Measurements from ENCODE around the gene KCNAB1.

KCNAB1 gene

GRCh38 chr3:156140001-156140595 lies 19.7 kb downstream of the KCNAB1 start:
- no peak for FAIRE-seq

- FAIRE-seq: no peak
Measured at GRCh38 chr3:156142702-156143101, 22.3 kb downstream of the KCNAB1 start.

- no peak for FAIRE-seq
Measured at GRCh38 chr3:156143136-156143535, 22.8 kb downstream of the KCNAB1 start.

- FAIRE-seq: no peak
Measured at GRCh38 chr3:156144060-156144459, 23.7 kb downstream of the KCNAB1 start.

GRCh38 chr3:156145866-156146265 lies 25.5 kb downstream of the KCNAB1 start:
- no peak for FAIRE-seq

GRCh38 chr3:156148345-156148945 lies 28.1 kb downstream of the KCNAB1 start:
- FAIRE-seq: no peak

- no peak for FAIRE-seq
Measured at GRCh38 chr3:156148946-156149381, 28.6 kb downstream of the KCNAB1 start.

- no peak for FAIRE-seq
Measured at GRCh38 chr3:156149876-156150275, 29.5 kb downstream of the KCNAB1 start.

- FAIRE-seq: no peak
Measured at GRCh38 chr3:156150434-156151066, 30.2 kb downstream of the KCNAB1 start.

- FAIRE-seq: no peak
Measured at GRCh38 chr3:156151824-156152428, 31.5 kb downstream of the KCNAB1 start.

- FAIRE-seq: no peak
Measured at GRCh38 chr3:156158656-156159295, 38.4 kb downstream of the KCNAB1 start.

GRCh38 chr3:156160647-156161046 lies 40.3 kb downstream of the KCNAB1 start:
- FAIRE-seq: no peak

- no peak for FAIRE-seq
Measured at GRCh38 chr3:156161172-156161571, 40.8 kb downstream of the KCNAB1 start.

GRCh38 chr3:156163848-156164247 lies 43.5 kb downstream of the KCNAB1 start:
- FAIRE-seq: no peak

GRCh38 chr3:156166808-156167207 lies 46.4 kb downstream of the KCNAB1 start:
- no peak for FAIRE-seq

- FAIRE-seq: no peak
Measured at GRCh38 chr3:156170571-156170970, 50.2 kb downstream of the KCNAB1 start.

GRCh38 chr3:156171281-156172267 lies 51.2 kb downstream of the KCNAB1 start:
- no peak for FAIRE-seq

- no peak for FAIRE-seq
Measured at GRCh38 chr3:156172536-156172935, 52.2 kb downstream of the KCNAB1 start.

GRCh38 chr3:156174229-156174847 lies 54.0 kb downstream of the KCNAB1 start:
- no peak for FAIRE-seq

GRCh38 chr3:156175570-156175969 lies 55.2 kb downstream of the KCNAB1 start:
- FAIRE-seq: no peak

- no peak for FAIRE-seq
Measured at GRCh38 chr3:156176048-156176447, 55.7 kb downstream of the KCNAB1 start.
